ENCODE data around the gene KDM3B. TPM values are rescaled to one million over a fixed set of nuclear protein-coding genes. Genes with fewer than 3 reads are reported as not detected.

KDM3B gene
- total RNA-seq, 1 experiment from 2014 or later, result 89.2 TPM

- Histone ChIP-seq H4K8ac (replicated peaks; ENCODE audit: insufficient read length, low read depth, low read length) (no peak overlapping the region), H3K4ac (ENCODE audit: low read depth, low read length) (no peak overlapping the region), H3T11ph (ENCODE audit: low read length) (no peak overlapping the region), H2AFZ (ENCODE audit: low read length) (no peak overlapping the region), H3K27ac (ENCODE audit: insufficient read length, low read depth, low read length) (no peak overlapping the region), H2BK120ac (ENCODE audit: low read depth, low read length, poor library complexity, severe bottlenecking) (no peak overlapping the region), H3K56ac (ENCODE audit: insufficient read length, low read depth, low read length) (no peak overlapping the region), H3K9me3 (ENCODE audit: control insufficient read depth, low read depth, low read length) (no peaks in the 10 kb centered on the region), H3K9ac (ENCODE audit: extremely low read depth, insufficient read length, low read length) (no peak overlapping the region), H2BK5ac (ENCODE audit: insufficient read length, low read length) (no peak overlapping the region), H3K79me1 (ENCODE audit: insufficient read depth, low read depth, low read length, poor library complexity, severe bottlenecking) (no peaks in the 10 kb centered on the region), H2BK15ac (ENCODE audit: low read depth, low read length) (no peak overlapping the region), H3K18ac (ENCODE audit: insufficient read length, low read depth, low read length) (no peak overlapping the region), H3K14ac (ENCODE audit: insufficient read depth, low read length) (no peak overlapping the region), H3K27me3 (ENCODE audit: insufficient read depth, low read length) (no peaks in the 10 kb centered on the region; the same call in 1 of the 2 replicates), H4K5ac (ENCODE audit: insufficient read length, low read depth, low read length) (no peak overlapping the region), H3K23me2 (ENCODE audit: insufficient read length, low read depth, low read length, poor library complexity, severe bottlenecking) (peaks cover 13% of the 10 kb centered on the region), H3K4me1 (ENCODE audit: insufficient read depth, low read length) (0 out of 2 replicates have a peak, but pooled peaks cover 1% of the 10 kb centered on the region), H4K20me1 (ENCODE audit: control insufficient read depth, insufficient read depth, insufficient read length) (no peaks in the 10 kb centered on the region), H3K4me2 (ENCODE audit: insufficient read depth, insufficient read length, low read length) (no peak overlapping the region), H3K79me2 (ENCODE audit: insufficient read depth, low read length) (no peaks in the 10 kb centered on the region), H4K91ac (ENCODE audit: insufficient read length, low read depth, low read length) (no peak overlapping the region), H3K23ac (ENCODE audit: insufficient read length, low read depth, low read length) (no peak overlapping the region), H2AK5ac (ENCODE audit: insufficient read length, low read length) (no peak overlapping the region), H2BK20ac (ENCODE audit: low read depth, low read length, poor library complexity, severe bottlenecking) (no peak overlapping the region), H2BK12ac (ENCODE audit: insufficient read length, low read depth, low read length) (no peak overlapping the region)
- WGBS (ENCODE audit: extremely low coverage, insufficient read length, low lambda C conversion rate), result no CpG with 5 or more reads among the region's 8 CpGs
- Mint-ChIP-seq H3K4me3 (peak overlapping the region in 1 of 2 experiments; percentile 22; a peak in 2 of 5 replicates), H3K27ac (peak overlapping the region in 2 of 3 experiments; percentile 4 to 14; a peak in 2 of 7 replicates), H3K27me3 (ENCODE audit: low read depth) (peaks cover 26% of the 10 kb centered on the region), H3K36me3 (ENCODE audit: insufficient read depth in 1 of 3, low read depth in 3 of 3) (peaks cover 18 to 28% (median 26%) of the 10 kb centered on the region in 3 experiments), H3K4me1 (peaks cover 31 to 34% of the 10 kb centered on the region in 2 experiments), H3K9me3 (peaks cover 0 to 11% of the 10 kb centered on the region in 2 experiments; a peak in 2 of 5 replicates)
- no peak for TF ChIP-seq CTCF (conservative IDR thresholded peaks at IDR 0.05)
- peak; percentile 80 for DNase-seq
These were observed 117.2 kb downstream of the KDM3B start for GRCh38 chr5:138469540-138470321.
